ENCODE results near the gene FIBP.

FIBP gene

GRCh38 chr11:65847746-65848145 lies 40.5 kb downstream of the FIBP start:
- H3K36me3 Mint-ChIP-seq (ENCODE audit: low read depth) = peaks cover 13% of the 10 kb centered on the region
- no peaks in the 10 kb centered on the region for H3K27me3 Mint-ChIP-seq (ENCODE audit: low read depth)
- peaks cover 7% of the 10 kb centered on the region for H3K9me3 Mint-ChIP-seq
- peaks cover 3% of the 10 kb centered on the region for H3K4me1 Mint-ChIP-seq (ENCODE audit: low read depth)
- H3K27ac Mint-ChIP-seq = no peak overlapping the region
- no peak overlapping the region for H3K4me3 Mint-ChIP-seq

DNA sequence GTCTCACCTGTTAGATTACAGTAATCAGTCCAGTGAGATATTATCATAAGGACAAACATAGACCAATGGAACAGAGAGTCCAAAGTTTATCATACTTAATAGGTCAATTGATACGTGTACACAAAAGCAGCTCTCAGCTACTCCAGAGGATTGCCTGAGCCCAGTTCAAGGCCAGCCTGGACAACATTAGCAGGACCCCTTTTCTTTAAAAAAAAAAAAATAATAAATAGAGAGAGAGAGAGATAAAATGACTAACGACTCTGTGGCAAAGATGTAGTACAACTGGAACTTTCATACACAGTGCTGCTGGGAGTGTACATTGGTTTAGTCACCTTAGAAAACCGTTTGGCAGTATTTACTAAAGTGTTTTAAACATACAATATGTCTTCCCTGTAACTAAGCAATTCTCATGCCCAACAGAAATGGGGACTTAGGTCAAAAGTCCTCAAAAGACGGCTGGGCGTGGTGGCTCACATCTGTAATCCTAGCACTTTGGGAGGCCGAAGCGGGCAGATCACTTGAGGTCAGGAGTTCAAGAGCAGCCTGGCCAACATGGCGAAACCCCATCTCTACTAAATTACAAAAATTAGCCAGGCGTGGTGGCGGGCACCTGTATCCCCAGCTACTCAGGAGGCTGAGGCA lies 43.9 kb downstream of the FIBP start:
- Mint-ChIP-seq H3K9me3 (no peaks in the 10 kb centered on the region), H3K36me3 (ENCODE audit: low read depth) (no peaks in the 10 kb centered on the region), H3K4me1 (ENCODE audit: low read depth) (no peaks in the 10 kb centered on the region), H3K27ac (no peak overlapping the region), H3K4me3 (no peak overlapping the region), H3K27me3 (ENCODE audit: low read depth) (no peaks in the 10 kb centered on the region)

DNA sequence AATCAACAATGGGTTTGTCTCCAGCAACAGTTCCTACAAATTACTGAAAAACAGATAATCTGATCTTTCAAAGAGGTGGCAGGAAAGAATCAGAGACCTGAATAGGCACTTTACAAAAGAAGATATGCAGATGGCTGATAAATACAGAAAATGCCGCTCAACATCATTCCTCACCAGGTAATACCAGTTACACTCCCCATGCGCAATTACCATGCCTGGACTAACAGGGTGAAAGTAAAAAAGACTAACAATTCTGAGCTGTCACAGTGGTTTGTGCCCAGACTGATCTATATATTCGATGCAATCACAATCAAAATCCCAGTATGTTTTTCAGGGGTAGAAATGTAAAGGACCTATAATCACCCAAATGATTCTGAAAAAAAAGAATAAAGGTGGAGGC lies 44.5 kb downstream of the FIBP start:
- no peaks in the 10 kb centered on the region for H3K27me3 Mint-ChIP-seq (ENCODE audit: low read depth)
- no peak overlapping the region for H3K27ac Mint-ChIP-seq
- H3K4me3 Mint-ChIP-seq = no peak overlapping the region
- no peaks in the 10 kb centered on the region for H3K9me3 Mint-ChIP-seq
- H3K36me3 Mint-ChIP-seq (ENCODE audit: low read depth) = no peaks in the 10 kb centered on the region
- no peaks in the 10 kb centered on the region for H3K4me1 Mint-ChIP-seq (ENCODE audit: low read depth)

DNA sequence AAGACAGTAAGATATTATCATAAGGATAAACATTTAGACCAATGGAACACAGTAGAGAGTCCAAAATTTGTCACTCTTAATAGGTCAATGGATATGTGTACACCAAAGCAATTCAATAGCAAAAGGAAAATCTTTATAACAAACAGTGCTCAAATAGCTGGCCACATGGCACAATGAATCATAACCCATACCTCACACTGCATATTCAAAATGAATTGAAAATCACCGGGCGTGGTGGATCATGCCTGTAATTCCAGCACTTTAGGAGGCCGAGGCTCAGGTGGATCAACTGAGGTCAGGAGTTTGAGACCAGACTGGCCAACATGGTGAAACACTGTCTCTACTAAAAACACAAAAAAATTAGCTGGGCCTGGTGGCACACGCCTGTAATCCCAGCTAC lies 46.1 kb downstream of the FIBP start:
- H3K4me1 Mint-ChIP-seq (ENCODE audit: low read depth) = no peaks in the 10 kb centered on the region
- H3K27ac Mint-ChIP-seq = no peak overlapping the region
- H3K36me3 Mint-ChIP-seq (ENCODE audit: low read depth) = no peaks in the 10 kb centered on the region
- H3K4me3 Mint-ChIP-seq = no peak overlapping the region
- no peaks in the 10 kb centered on the region for H3K9me3 Mint-ChIP-seq
- no peaks in the 10 kb centered on the region for H3K27me3 Mint-ChIP-seq (ENCODE audit: low read depth)

DNA sequence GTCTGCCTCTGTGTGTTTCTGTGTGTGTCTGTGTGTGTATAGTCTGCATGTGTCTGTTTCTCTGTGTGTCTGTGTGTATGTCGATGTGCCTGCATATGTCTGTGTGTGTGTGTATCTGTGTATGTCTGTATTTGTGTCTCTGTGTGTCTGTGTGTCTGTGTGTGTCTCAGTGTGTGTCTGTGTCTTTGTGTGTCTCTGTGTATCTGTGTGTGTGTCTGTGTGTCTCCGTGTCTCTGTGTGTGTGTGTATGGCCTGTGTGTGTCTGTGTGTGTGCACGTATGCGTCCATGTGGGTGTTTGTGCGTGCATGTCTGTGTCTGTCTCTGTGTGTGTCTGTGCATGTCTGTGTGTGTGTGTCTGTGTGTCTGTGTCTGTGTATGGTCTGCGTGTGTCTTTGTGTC lies 54.1 kb downstream of the FIBP start:
- Mint-ChIP-seq H3K27ac (no peak overlapping the region), H3K9me3 (no peaks in the 10 kb centered on the region), H3K36me3 (ENCODE audit: low read depth) (peaks cover 3% of the 10 kb centered on the region), H3K27me3 (ENCODE audit: low read depth) (peaks cover 23% of the 10 kb centered on the region), H3K4me3 (no peak overlapping the region), H3K4me1 (ENCODE audit: low read depth) (peaks cover 10% of the 10 kb centered on the region)
